Measurements from ENCODE around the gene HLA-DOB. TPM values are rescaled to one million over a fixed set of nuclear protein-coding genes. Genes with fewer than 3 reads are reported as not detected.

HLA-DOB gene
- total RNA-seq, 2 donors from 2014 or later, result not detected

GRCh38 chr6:32763421-32763820 is 53.4 kb downstream of the HLA-DOB start, which contains the start of gene HLA-DQB2:
Gene HLA-DQB2, minus strand, starts transcription at chr6:32763532. Its CDS starts 62 bp downstream, at chr6:32763470.
- H3K27me3 ChIP-seq (ENCODE audit: control insufficient read depth, insufficient read depth, low read length, poor library complexity, severe bottlenecking), result no peaks in the 10 kb centered on the region
- Mint-ChIP-seq H3K27me3 (ENCODE audit: insufficient read depth) (peaks cover 12% of the 10 kb centered on the region), H3K4me3 (no peak within 1 kb of the TSS), H3K36me3 (ENCODE audit: low read depth) (no peaks in the 10 kb centered on the region), H3K4me1 (no peaks in the 10 kb centered on the region), H3K27ac (no peak within 1 kb of the TSS), H3K9me3 (no peaks in the 10 kb centered on the region)
- no peaks in the 10 kb centered on the region for H3K36me3 ChIP-seq (ENCODE audit: control insufficient read depth, insufficient read depth, low read length)
- H3K27ac ChIP-seq (ENCODE audit: low read depth, low read length), result no peak within 1 kb of the TSS
- H3K4me1 ChIP-seq (ENCODE audit: control insufficient read depth, insufficient read depth, low read length), result no peaks in the 10 kb centered on the region
- no peak for TF ChIP-seq CTCF (conservative IDR thresholded peaks at IDR 0.05)
- no peak for DNase-seq
- 72% methylated on average over 3 to 4 of the region's 4 CpGs for WGBS, 2 experiments (ENCODE audit: insufficient coverage in 1 of 2, insufficient read length in 1 of 2)
- no peak within 1 kb of the TSS for H3K4me3 ChIP-seq (ENCODE audit: low read length)
- no peaks in the 10 kb centered on the region for H3K9me3 ChIP-seq (ENCODE audit: control insufficient read depth, low read length)
- H3K9ac ChIP-seq (ENCODE audit: extremely low read depth, low read length, poor library complexity, severe bottlenecking), result no peak within 1 kb of the TSS

Other genes with a start within 250 kb of the HLA-DOB start
- 10 to 100 TPM in 1 of 2 donors, 1 to 10 TPM in 1; 9.9 to 14.6 TPM for gene HLA-DRB1, start 227.2 kb downstream of the HLA-DOB start, total RNA-seq
- gene HLA-DQA1, start 179.6 kb downstream of the HLA-DOB start, total RNA-seq, result under 1 TPM in 1 of 2 donors, not detected in 1; 0.97 TPM
- 10 to 100 TPM in 1 of 2 donors, 1 to 10 TPM in 1; 2.2 to 11.1 TPM for gene HLA-DQB1, start 150.3 kb downstream of the HLA-DOB start, total RNA-seq
- gene HLA-DQA2, start 75.6 kb downstream of the HLA-DOB start, total RNA-seq, result not detected
- gene HLA-DQB2, start 53.5 kb downstream of the HLA-DOB start, total RNA-seq, result not detected
- gene TAP2, start 21.7 kb upstream of the HLA-DOB start, total RNA-seq, result 1 to 10 TPM; 3.4 to 6.6 TPM
- 1 to 10 TPM in 1 of 2 donors, under 1 TPM in 1; 0.93 to 3.1 TPM for gene PSMB8, start 27.0 kb upstream of the HLA-DOB start, total RNA-seq
- 1 to 10 TPM; 2.0 to 2.6 TPM for gene TAP1, start 36.7 kb upstream of the HLA-DOB start, total RNA-seq
- not detected for gene PSMB9, start 37.2 kb upstream of the HLA-DOB start, total RNA-seq
- 1 to 10 TPM in 1 of 2 donors, under 1 TPM in 1; 0.24 to 1.8 TPM for gene HLA-DMB, start 124.0 kb upstream of the HLA-DOB start, total RNA-seq
- gene HLA-DMA, start 136.1 kb upstream of the HLA-DOB start, total RNA-seq, result 10 to 100 TPM in 1 of 2 donors, 1 to 10 TPM in 1; 4.9 to 19.0 TPM
- 100 to 1,000 TPM; 209 to 233 TPM for gene BRD2, start 151.6 kb upstream of the HLA-DOB start, total RNA-seq
- gene HLA-DOA, start 192.6 kb upstream of the HLA-DOB start, total RNA-seq, result 10 to 100 TPM; 10.6 to 11.1 TPM